Measurements from ENCODE around the gene C1orf115.
"Not testable (repeated sequence)": the region's sequence is repeated elsewhere in the genome, so short reads cannot be mapped to it uniquely, and the experiment has no call there.

The C1orf115 gene, protein sequence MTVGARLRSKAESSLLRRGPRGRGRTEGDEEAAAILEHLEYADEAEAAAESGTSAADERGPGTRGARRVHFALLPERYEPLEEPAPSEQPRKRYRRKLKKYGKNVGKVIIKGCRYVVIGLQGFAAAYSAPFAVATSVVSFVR

DNA sequence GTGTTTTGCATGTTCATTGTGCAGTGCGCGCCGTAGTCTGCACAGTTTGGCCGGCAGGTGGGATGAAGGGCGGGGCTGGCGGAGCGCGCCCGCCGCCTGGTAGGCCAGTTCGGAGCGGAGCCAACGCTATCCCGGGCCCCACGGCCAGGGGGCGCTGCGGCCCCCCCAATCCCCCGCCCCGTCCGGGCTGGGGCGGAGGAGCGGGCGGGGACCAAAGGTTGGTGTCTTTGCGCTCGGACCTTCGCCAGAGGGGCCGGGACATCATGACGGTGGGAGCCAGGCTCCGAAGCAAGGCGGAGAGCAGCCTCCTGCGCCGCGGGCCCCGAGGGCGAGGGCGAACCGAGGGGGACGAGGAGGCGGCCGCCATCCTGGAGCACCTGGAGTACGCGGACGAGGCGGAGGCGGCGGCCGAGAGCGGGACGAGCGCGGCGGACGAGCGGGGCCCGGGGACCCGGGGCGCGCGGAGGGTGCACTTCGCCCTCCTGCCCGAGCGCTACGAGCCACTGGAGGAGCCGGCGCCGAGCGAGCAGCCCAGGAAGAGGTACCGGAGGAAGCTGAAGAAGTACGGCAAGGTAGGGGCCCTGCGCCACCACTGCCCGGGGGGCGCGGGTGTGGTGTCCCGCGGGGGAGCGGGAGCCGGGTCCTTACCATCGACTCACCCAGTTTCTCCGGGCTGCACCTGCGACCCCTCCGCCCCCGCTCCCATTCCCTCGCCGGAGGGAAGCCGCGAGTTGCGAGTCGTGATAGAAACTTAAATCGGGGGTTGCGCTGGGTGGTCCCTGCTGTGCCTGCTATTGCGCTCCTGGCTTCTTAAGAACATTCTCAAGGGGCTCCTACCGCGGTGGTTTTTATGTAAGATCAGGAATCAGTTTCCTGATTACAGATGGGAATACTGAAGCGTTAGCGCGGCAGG is at the start of gene C1orf115:
C1orf115 (plus strand) TSS at position 224 of the 913 bp plus-strand sequence; CDS start at position 264, 40 bp downstream.
- DNase-seq: peak; percentile 64

DNA sequence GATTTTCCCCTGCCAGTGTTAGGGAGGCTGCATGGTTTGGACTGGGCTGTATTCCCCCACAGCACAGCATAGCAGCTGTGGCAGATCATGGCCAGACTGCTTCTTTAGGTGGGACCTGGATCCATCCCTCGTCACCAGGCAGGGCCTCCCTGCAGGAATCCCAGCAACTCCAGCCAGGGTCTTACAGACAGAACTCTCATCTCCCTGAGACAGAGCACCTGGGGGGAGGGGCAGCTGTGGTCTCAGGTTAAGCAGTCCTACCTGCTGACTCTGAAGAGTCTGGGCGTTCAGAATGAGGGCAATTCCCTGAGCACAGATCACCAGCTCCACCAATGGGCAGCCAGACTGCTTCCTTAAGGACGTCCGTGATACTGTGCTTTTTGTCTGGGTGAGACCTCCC is 47.9 kb upstream of the C1orf115 start:
- no peak for DNase-seq

DNA sequence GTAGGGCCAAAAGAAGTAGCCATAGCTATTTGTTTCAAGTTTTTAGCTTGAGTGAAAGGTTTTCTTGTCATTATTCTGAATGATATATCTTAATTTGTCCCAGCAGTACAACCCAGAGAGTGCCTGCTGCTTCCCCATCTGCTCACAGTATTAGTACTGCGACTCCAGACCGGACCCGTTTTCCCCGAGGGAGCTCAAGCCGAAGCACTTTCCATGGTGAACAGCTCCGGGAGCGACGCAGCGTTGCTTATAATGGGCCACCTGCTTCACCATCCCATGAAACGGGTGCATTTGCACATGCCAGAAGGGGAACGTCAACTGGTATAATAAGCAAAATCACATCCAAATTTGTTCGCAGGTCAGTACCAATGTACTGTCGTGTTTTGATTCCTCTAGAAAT is 37.2 kb upstream of the C1orf115 start:
- no peak for DNase-seq

DNA sequence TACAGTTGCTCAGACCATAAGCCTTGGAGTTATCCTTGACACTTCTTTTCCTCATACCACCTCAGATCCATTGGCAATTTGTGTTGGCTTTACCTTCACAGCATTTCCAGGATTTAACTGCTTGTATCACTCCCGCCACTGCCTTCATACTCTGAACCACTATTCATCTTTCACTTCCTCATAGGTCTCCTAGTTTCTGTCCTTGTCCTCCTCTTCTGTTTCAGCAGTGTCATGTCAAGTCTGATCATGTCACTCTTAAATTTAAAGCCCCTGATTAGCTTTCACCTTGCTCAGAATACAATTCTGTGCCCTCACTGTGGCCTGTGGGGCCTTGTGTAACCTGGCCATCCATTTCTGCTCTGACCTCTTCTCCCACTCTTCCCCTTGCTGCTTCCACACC is 34.7 kb upstream of the C1orf115 start:
- no peak for DNase-seq

DNA sequence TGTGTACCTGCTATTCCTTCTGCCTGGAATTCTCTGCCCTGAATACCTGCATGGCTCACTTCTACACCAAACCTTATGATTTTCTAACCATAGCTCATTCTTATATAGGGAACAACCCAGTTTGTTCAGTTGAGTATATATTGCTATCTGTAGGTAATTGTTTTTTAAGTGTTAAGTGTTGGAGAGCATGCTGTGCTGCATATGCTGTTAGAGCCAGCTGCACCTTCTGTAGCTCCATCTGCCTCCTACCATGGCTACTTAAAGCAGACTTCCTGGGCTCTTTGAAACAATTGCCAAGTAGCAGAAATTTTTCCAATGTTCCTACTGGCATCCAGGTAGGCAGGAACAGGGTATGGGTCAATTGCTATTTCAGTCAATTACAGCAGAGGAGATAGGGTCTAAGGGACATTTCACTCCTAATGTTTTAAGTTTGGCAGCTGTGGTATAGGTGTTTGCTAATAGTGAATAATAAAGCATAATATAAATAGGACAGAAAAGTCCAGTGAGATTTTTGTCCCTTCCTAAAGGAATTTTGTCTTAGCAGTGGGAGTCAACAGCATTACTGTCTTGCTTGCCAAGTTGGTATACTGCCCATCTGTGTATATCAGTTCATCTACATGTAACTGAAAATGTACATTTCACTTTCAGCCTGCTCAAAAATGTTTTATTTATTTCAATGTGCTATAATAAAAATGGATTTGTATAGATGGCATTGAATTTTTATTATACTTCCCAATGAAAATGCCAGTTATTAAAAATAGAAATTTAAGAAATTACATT is 34.0 kb upstream of the C1orf115 start:
- no peak for DNase-seq

DNA sequence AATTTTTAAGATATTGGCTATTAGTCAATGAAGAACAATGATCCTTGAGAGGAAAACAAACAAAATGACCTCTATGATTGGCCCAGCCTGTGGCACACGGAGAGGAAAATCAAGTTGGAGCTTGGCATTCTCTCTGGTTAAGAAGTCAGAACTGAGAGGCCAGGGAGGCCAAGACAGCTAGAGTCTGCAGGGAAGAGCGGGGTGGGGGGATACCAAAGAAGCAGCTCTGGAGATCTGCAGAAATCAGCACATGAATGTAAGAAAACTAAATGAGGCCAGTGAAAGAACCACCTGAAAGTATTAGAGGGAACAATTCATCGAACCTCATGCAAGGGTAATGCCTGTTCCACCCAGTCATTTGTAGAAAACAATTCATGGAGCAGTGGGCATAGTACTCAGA is 23.8 kb upstream of the C1orf115 start:
- no peak for DNase-seq

DNA sequence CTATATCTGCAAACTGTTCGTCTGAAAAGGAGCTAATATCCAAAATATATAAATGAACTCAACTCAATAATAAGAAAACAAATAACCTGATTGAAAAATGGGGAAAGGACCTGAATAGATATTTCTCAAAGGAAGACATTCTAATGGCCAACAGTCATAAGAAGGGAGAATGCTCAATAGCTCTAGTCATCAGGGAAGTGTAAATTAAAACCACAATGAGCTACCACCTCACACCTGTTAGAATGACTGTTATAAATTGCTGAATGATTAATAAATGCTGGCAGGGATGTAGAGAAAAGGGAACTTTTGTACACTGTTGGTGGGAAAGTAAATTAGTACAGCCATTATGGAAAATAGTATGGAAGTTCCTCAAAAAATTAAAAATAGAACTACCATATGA is 21.2 kb upstream of the C1orf115 start:
- DNase-seq: no peak

DNA sequence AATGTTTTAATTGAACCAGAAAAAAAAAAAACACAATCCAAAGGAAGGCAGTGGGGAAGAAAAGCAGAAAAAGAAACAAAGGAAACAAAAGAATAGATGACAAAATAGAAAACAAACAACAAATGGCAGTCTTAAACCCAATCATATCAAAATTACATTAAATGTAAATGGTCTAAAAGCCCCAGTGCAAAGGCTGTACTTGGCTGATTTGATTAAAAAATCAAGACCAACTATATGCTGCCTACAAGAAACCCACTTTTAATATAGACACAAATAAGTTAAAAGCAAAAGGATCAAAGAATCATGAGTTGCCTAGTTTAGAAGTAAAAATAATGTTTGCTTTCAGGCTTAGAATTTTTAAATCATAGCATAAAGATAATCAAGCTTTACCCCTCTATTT is 19.8 kb upstream of the C1orf115 start:
- no peak for DNase-seq

DNA sequence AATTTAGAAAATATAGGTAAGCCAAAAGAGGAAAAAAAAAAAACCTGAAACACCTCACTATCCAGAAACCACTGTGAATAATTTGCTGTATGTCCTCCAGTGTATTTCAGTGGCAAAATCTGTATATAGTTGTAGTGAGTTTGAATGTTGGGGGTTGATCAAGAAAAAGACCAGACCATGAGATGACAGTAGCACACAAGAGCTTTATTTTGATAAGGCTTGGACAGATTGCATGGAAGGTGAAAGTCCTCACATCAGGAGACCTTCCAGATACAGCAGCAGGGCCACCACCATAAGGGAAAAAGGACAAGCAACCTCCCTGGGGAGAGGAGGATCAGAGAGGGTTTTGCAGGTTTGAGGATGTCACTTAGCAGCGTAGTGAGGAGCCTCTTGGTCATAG is 16.2 kb upstream of the C1orf115 start:
- DNase-seq: no peak

DNA sequence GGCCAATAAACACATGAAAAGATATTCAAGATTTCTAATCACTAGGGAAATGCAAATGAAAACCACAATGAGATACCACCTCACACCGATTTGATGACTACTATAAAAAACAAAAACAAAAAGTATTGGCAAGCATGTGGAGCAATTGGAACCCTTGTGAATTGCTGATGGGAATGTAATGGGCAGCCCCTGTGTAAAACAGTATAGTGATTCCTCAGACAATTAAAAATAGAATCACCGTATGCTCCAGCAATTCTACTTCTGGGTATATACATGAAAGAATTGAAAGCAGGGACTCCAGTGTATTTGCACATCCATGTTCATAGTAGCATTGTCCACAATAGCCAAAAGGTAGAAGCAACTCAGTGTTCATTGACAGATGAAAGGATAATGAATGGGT is 12.9 kb upstream of the C1orf115 start:
- no peak for DNase-seq

DNA sequence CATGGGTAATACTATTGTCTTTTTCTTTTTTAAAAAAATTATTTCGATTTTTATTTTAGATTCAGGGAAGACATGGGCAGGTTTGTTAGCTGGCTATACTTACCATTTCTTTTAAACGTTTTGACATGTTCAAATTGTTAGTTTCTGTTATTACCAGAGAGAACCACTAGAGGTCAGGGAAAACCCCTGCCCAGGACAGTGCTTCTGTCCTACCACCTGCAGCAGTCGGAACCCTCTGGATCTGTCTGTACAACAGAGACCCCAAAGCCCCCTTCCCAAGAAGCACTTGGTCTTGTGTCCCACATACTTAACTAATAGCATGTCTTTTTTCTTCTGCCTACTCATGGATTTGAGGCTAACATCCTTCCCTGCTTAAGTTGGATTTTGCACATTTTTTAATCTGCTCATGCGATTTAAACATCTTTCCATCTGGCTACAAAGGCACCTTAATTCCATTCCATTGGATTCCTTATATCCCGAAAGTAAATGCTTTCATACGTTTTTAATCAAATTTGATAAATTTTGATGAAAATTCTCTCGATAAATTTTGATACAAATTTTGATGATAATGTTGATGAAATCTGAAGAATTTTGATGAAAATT is 10.0 kb upstream of the C1orf115 start:
- DNase-seq: peak; percentile 45

DNA sequence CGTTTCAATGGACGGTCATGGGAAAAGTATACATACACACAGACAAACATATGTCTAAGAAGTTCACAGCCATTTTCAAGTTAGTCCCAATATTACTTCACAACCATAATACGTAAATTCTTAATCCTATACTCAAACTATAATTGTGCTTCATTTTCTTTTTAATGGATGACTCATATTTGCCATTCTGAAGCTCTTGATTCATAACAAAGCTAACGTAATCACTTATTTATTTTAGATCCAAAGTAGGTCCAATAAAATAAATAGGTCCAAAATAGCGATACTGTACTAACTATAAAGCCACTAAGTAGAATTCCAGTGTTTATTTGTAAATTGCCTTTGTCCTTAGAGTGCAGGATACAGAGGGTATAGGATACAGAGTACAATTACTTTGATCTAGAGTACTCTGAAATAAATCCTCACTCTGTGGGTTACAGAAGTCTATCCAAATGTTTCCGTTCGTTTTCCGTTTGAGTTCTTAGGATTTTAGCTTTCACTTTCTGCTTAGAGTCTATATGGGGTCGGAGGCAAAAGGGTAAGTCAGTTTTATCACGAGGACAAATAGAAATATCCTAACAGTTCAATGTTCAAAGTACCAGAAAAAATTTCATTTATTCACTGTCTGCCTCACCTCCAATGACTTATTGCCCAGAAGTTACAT is 8.8 kb upstream of the C1orf115 start:
- no peak for DNase-seq

DNA sequence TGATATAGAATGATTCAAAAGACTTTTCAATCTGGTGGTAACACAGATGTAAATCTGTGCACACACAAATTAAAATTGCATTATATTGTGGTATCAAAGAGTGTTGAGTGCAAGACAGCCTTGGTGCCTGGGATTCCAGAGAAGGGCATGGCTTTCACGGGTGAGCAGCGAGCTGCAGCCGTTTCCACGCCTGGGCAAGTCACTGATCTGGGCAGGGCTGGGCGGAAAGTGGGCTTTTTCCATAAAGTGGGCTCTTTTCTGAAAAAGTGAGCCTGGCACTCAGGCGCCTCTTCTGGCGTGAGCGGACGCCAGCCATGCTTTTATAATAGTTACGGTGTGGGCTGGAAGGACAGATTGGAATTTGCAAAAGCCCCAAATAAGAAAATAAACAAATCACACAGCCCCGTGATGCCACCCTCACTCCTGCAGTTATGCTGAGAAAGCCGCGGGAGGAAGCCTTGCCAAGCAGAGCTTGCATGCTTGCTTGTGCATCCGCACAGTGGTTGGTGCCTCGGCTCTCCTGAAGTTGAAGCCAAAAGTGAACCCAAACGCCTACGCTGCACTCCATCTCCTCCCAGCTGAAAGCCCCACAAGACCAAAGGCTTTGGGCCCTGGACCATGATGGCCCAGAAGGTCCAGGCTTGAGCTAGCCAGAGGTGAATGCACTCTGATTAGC is 7.1 kb upstream of the C1orf115 start:
- no peak for DNase-seq

DNA sequence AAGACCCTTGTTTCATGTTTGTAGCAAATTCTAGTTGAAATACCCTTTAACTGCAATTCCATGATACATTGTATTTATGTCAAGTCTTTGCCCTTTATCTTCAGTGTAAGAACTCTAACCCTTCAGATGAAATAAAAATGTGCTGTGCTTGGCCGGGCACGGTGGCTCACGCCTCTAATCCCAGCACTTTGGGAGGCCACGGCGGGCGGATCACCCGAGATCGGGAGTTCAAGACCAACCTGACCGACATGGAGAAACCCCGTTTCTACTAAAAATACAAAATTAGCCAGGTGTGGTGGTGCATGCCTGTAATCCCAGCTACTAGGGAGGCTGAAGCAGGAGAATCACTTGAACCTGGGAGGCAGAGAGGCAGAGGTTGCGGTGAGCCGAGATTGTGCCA is 6.4 kb upstream of the C1orf115 start:
- not testable (repeated sequence) for DNase-seq

DNA sequence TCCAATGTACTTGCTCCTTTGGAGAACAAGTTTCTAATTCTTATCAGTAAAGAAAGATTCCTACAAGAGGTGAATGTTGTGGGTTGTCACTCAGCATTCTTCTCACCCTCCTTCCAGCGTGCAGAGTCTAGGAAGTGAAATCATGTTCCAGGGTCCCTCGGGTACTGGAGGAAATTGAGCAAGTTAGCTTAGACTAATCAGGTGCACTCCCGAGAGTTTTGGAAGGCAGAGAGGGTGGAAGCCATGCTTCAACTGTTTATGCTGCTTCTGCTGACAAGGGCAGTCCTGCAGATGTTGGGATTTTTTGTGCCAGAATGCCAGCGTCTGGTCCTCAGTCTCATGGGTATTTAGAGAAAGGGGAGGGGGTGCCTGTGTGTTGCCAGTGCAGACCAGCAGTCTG is 5.3 kb upstream of the C1orf115 start:
- DNase-seq: no peak

DNA sequence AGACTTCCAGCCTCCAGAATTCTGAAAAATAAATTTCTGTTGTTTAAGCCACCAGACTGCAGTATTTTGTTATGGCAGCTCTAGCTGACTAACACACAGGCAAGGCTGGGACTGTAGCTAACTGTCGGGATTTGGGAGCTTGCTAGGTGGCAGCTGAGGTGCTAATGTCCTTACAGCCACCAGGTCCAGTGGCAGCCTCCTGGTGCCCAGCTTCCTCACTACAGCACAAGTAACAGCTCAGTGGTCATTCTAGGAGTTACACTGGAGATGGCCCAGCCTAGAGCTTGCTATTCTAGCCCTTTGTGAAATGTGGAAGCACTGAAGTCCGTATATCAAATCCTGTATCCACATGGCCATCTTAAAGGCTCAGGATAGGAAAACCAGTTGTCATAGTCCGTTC is 4.3 kb upstream of the C1orf115 start:
- no peak for DNase-seq

DNA sequence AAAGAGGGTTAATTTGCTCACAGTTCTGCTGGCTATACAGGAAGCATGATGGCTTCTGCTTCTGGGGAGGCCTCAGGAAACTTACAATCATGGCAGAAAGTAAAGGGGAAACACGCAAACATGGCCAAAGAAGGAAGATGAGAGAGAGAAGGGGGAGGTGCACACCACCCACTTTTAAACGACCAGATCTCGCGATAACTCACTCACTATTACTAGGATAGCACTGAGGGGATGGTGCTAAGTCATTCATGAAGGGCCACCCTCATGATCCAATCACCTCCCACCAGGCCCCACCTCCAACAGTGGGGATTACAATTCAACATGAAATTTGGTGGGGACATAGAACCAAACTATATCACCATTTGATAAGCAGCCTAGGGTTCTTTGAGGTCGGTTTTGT is 2.4 kb upstream of the C1orf115 start:
- DNase-seq: no peak

DNA sequence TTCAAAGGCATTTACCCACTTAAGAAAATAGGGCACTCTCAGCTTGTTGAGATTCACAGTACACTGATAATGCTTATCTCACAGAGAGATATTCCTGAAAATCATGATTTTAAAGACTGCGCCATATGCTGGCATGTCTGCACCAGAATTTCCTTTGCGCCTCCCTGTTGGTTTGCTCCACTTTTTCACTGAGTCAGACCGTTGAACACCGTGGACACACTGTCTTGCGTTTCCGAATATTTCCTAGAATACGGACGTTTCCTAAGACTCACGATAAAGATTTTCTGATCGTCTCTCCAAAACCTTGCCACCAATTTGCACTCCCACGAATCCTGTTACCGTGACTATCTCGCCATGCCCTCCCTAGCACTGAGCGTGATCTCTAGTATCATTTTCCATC is 497 bp upstream of the C1orf115 start:
- no peak for DNase-seq

DNA sequence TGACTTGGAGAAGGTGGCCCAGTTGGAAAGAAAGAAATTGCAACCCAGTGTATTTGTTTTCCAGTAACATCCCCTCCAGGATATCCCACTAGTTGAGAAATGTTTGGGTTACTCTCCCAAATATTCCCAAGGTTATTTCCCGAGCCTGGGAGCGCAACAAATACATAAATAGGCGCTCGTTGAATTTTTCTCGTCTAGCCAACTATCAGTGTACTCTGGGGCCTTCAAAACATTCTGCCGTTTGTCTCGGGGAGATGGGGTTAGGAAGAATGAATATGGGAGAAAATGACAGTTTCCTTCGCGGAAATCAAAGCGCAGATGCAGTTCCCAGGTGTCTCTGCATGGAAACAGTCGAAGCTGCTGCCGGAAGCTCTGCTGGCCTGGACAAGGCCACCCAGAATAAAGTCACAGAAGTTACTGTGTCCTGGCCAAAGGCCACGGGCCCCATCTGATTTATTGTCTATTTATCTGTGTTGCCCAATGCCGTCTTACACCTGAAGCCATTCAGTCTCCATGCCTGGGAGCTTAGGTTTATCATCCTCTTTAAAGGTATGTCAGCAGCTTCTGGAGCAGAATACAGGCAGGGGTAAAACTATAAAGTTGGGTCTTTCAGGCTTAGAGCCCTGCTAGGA is 1.0 kb downstream of the C1orf115 start:
- DNase-seq: no peak

DNA sequence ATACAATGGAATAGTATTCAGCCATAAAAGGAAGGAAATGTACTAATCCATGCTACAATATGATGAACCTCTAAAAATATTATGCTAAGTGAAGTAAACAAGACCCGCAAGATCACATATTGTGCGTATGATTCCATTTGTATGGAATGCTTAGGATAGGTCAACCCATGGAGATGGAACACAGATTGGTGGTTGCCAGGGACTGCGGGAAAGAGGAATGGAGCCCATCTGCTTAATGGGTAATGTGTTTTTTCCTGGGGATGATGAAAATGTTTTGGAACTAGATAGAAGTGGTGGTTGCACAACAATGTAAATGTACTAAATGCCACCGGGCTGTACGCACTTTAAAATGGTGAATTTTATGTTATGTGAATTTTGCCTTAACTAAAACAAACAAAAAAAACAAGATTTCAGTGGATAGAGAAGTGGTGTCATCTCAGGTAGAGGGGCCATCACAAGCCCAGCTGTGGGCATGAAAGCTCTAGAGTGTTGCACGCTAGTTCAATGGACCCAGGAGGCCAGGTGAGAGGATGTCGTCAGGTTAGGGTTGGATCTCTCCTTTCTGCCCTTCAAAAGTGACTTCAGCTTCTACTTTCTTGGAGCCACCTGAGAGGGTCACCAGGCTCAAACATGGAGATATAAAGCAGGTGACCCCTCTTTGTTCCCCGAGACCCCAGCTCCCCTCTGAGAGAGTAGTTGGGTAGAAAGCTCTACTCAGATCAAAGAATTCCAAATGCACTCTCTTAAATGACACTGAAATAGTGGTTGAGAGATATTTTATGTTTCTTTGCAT is 2.5 kb downstream of the C1orf115 start:
- DNase-seq: no peak

DNA sequence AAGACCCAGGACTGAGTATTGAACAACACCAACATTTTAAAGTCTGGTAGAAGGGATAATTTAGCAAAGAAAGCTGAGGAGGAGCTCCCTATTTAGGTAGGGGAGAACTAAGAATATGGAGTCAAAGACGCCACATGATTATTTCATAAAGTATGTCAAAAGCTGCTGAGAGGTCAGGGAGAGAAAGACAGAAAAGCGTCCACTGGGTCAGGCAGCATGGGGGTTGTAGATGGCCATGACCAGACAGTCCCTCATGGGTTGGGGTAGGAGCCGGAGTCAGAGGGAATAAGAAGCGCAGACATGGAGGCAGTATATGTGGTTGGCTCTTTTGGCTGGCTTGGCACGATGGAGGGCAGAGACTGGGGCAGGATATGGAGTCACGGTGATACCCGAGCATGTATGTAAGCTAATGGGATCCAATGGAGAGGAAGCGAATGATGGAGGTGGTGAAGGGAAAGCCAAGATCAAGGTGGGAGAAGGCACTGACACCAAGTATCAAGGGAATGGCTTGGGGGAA is 4.8 kb downstream of the C1orf115 start:
- DNase-seq: no peak
